GM21381 (cell line): ENCODE results near the gene GUCD1.

Experiments used
- ATAC-seq: cut with Tn5 transposase; IDR thresholded peaks from one replicate; pipeline ENCODE4 v1.9.1; 2021; ENCODE audit warnings: mild to moderate bottlenecking, moderate library complexity; ENCODE audit not compliant: unreplicated experiment

Gene GUCD1

GRCh38 chr22:24504956-24505736 is 49.8 kb downstream of the GUCD1 start:
- no peak for ATAC-seq

- no peak for ATAC-seq
Observed at GRCh38 chr22:24504540-24504939, 50.4 kb downstream of the GUCD1 start.

GRCh38 chr22:24503843-24504338 is 51.0 kb downstream of the GUCD1 start:
- no peak for ATAC-seq

- no peak for ATAC-seq
Observed at GRCh38 chr22:24503137-24503842, 51.6 kb downstream of the GUCD1 start.

- no peak for ATAC-seq
Observed at GRCh38 chr22:24502541-24502940, 52.4 kb downstream of the GUCD1 start.

- no peak for ATAC-seq
Observed at GRCh38 chr22:24502034-24502433, 52.9 kb downstream of the GUCD1 start.

- ATAC-seq, result no peak
Observed at GRCh38 chr22:24501301-24502005, 53.5 kb downstream of the GUCD1 start.

GRCh38 chr22:24500277-24500820 is 54.6 kb downstream of the GUCD1 start:
- ATAC-seq, result no peak

- no peak for ATAC-seq
Observed at GRCh38 chr22:24499706-24500276, 55.1 kb downstream of the GUCD1 start.

- ATAC-seq, result no peak
Observed at GRCh38 chr22:24498824-24499223, 56.1 kb downstream of the GUCD1 start.

GRCh38 chr22:24497841-24498258 is 57.1 kb downstream of the GUCD1 start:
- no peak for ATAC-seq

- no peak for ATAC-seq
Observed at GRCh38 chr22:24496661-24497060, 58.3 kb downstream of the GUCD1 start.

GRCh38 chr22:24496234-24496633 is 58.7 kb downstream of the GUCD1 start:
- no peak for ATAC-seq

GRCh38 chr22:24495365-24495675 is 59.6 kb downstream of the GUCD1 start:
- no peak for ATAC-seq

GRCh38 chr22:24494528-24495364 is 60.2 kb downstream of the GUCD1 start, which contains the start of gene UPB1:
TSS of gene UPB1 (plus strand) at chr22:24495332. CDS start at chr22:24495404, 72 bp downstream.
- no peak for ATAC-seq

- no peak for ATAC-seq
Observed at GRCh38 chr22:24494167-24494527, 60.8 kb downstream of the GUCD1 start.

GRCh38 chr22:24492391-24492790 is 62.5 kb downstream of the GUCD1 start:
- no peak for ATAC-seq
